NB4 (cell line): ENCODE results near the gene MAD2L2.

ENCODE experiments used
- CTCF ChIP-seq: IDR thresholded peaks from one replicate; pipeline ENCODE4 v1.5.1; 2012; ENCODE audit warnings: low read depth, low read length
- MAX ChIP-seq: IDR thresholded peaks from 2 replicates; pipeline ENCODE4 v1.6.1; 2011; ENCODE audit warnings: low read depth, low read length
- MYC ChIP-seq: IDR thresholded peaks from 2 replicates; pipeline ENCODE4 v1.6.1; 2011; ENCODE audit warnings: low read depth, low read length
- POLR2A ChIP-seq: IDR thresholded peaks from 2 replicates; pipeline ENCODE4 v1.6.1; 2011; ENCODE audit warnings: mild to moderate bottlenecking; ENCODE audit not compliant: insufficient read length; ENCODE audit errors: extremely low read depth

- TF ChIP-seq POLR2A (no peak), CTCF (no peak), MYC (peak; percentile 59; the same call in 1 of the 2 replicates), MAX (peak; percentile 80)
Measured at GRCh38 chr1:11693024-11693590, 12.2 kb upstream of the MAD2L2 start.
